HL-60 (cell line): ENCODE data around the gene SCRG1.

ENCODE experiments used
- DNase-seq, 2 experiments: peaks; one replicate each; pipeline ENCODE4 v3.0.0-alpha.2; 2010 to 2020; ENCODE audit warnings: low read depth in 1 of 2, low spot score in 1 of 2
- H3K27ac ChIP-seq: fragments of 250-450 bp; sonication (Bioruptor Pico); replicated peaks from 2 replicates; pipeline ENCODE4 v1.5.1; 2020; ENCODE audit warnings: mild to moderate bottlenecking, moderate library complexity
- H3K27me3 ChIP-seq: fragments of 250-450 bp; sonication (Bioruptor Pico); 2 replicates; pipeline ENCODE4 v1.5.1; 2021; ENCODE audit warnings: mild to moderate bottlenecking, moderate library complexity; ENCODE audit not compliant: insufficient read depth, poor library complexity, severe bottlenecking
- H3K4me3 ChIP-seq: replicated peaks from 2 replicates; pipeline ENCODE4 v1.5.1; 2011; ENCODE audit warnings: mild to moderate bottlenecking, control low read depth, low read length; ENCODE audit not compliant: insufficient read depth
- GABPA ChIP-seq: IDR thresholded peaks from 2 replicates; pipeline ENCODE4 v1.6.1; 2012; ENCODE audit warnings: low read depth
- POLR2AphosphoS5 ChIP-seq: IDR thresholded peaks from 2 replicates; pipeline ENCODE4 v1.6.1; 2012; ENCODE audit warnings: low read depth
- SPI1 ChIP-seq: IDR thresholded peaks from 2 replicates; pipeline ENCODE4 v1.6.1; 2012; ENCODE audit warnings: low read depth, mild to moderate bottlenecking, borderline replicate concordance
- TF ChIP-seq, protein P1 (sequence below): IDR thresholded peaks from 2 replicates; pipeline ENCODE4 v1.6.1; 2012; ENCODE audit warnings: low read depth; ENCODE audit not compliant: insufficient replicate concordance
- TF ChIP-seq, protein P2 (sequence below): IDR thresholded peaks from one replicate; pipeline ENCODE4 v1.5.1; 2011; ENCODE audit warnings: low read length, control low read depth, inconsistent platforms; ENCODE audit not compliant: insufficient read depth

Gene SCRG1

DNA sequence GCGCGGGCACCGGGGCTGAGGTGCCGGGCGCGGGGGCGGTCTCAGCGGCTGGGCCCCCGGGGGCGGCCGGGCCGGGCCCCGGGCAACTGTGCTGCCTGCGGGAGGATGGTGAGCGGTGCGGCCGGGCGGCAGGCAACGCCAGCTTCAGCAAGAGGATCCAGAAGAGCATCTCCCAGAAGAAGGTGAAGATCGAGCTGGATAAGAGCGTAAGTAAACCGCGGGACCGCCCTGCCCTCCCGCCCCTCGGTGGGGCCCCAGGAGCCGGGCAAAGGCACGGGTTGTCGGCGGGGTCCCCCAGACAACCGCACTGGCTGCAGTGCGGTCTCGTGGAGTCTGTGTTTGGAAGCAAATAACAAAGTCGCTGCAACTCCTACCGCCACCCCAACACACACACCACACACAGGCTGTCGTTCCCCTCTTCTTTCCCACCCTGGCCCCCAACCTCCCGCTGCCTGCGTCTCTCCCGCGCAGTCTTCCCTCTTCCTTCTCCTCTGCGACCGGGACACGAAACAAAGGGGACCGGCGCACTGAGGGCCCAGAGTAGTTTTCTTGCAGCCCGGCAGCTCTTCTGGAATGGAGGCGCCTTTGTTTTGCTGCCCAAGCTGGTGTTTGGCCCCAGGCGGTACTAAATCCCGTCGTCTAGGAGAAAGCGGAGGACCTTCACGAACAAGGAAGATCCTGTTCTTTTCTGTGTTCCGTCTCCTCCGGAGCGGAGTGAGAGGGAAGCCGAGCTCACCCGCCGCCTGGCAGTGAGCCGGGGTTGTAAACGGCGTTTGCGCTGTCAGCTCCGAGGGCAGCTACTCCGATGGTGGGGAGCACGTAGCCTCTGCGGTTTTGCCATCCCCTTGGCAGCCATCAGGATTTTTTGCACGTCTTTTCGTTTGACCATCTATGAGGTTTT, 27.4 kb downstream of the SCRG1 start:
- Histone ChIP-seq H3K27me3 (no peaks in the 10 kb centered on the region), H3K4me3 (peak overlapping the region; percentile 94), H3K27ac (peak overlapping the region; percentile 77)
- peak in 1 of 2 experiments; percentile 73 for DNase-seq
- TF ChIP-seq POLR2AphosphoS5 (no peak), GABPA (no peak), SPI1 (no peak; the same call in 1 of the 2 replicates)
- TF ChIP-seq, protein P1, sequence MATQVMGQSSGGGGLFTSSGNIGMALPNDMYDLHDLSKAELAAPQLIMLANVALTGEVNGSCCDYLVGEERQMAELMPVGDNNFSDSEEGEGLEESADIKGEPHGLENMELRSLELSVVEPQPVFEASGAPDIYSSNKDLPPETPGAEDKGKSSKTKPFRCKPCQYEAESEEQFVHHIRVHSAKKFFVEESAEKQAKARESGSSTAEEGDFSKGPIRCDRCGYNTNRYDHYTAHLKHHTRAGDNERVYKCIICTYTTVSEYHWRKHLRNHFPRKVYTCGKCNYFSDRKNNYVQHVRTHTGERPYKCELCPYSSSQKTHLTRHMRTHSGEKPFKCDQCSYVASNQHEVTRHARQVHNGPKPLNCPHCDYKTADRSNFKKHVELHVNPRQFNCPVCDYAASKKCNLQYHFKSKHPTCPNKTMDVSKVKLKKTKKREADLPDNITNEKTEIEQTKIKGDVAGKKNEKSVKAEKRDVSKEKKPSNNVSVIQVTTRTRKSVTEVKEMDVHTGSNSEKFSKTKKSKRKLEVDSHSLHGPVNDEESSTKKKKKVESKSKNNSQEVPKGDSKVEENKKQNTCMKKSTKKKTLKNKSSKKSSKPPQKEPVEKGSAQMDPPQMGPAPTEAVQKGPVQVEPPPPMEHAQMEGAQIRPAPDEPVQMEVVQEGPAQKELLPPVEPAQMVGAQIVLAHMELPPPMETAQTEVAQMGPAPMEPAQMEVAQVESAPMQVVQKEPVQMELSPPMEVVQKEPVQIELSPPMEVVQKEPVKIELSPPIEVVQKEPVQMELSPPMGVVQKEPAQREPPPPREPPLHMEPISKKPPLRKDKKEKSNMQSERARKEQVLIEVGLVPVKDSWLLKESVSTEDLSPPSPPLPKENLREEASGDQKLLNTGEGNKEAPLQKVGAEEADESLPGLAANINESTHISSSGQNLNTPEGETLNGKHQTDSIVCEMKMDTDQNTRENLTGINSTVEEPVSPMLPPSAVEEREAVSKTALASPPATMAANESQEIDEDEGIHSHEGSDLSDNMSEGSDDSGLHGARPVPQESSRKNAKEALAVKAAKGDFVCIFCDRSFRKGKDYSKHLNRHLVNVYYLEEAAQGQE, result no peak
- TF ChIP-seq, protein P2, sequence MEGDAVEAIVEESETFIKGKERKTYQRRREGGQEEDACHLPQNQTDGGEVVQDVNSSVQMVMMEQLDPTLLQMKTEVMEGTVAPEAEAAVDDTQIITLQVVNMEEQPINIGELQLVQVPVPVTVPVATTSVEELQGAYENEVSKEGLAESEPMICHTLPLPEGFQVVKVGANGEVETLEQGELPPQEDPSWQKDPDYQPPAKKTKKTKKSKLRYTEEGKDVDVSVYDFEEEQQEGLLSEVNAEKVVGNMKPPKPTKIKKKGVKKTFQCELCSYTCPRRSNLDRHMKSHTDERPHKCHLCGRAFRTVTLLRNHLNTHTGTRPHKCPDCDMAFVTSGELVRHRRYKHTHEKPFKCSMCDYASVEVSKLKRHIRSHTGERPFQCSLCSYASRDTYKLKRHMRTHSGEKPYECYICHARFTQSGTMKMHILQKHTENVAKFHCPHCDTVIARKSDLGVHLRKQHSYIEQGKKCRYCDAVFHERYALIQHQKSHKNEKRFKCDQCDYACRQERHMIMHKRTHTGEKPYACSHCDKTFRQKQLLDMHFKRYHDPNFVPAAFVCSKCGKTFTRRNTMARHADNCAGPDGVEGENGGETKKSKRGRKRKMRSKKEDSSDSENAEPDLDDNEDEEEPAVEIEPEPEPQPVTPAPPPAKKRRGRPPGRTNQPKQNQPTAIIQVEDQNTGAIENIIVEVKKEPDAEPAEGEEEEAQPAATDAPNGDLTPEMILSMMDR, result no peak

DNA sequence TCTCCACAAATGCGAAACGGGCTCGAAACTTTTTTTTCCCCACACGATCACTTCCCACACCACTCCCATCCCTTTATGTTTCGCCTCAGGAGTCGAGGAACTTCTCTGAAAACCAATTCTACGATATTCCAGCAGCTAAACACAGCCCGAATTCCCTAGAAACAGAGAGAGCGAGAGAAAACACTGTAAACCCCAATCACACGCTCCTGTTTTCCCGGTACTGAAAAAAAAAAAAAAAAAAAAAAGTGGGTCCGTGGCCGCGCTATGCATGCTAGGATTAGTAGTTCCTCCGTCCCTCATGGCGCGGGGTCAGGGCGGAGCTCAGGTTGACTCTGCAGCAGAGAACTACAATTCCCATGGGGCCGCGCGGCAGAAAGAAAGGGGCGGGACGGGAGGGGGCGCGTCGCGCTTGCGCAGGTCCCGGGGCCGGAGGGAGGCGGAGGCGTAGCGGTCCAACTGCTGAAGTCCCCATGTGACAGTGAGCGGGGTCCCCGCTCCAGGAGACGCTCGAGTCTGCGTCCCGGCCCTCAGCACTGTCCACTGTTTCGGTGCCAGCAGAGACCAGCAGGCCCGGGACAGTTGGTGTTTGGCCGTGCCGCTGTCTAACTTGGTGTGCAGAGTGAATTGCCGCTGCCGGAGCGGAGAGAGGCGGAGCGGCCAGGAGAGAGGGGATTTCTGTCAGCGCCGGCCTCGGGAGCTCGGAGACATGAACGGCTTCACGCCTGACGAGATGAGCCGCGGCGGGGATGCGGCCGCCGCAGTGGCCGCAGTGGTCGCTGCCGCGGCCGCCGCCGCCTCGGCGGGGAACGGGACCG, 28.2 kb downstream of the SCRG1 start, which contains the start of gene SAP30:
Gene SAP30 (plus strand): TSS at position 478 of the 815 bp plus-strand sequence. CDS start 229 bp downstream, at position 707.
- DNase-seq, result peak; percentile 89 to 98
- H3K27ac ChIP-seq, result peak within 1 kb of the TSS; percentile 81
- TF ChIP-seq, protein P2, result no peak
- TF ChIP-seq, protein P1, result peak; percentile 86
- TF ChIP-seq GABPA, result 0 out of 2 replicates have a peak, but pooled peaks have one; percentile 8
- TF ChIP-seq SPI1, result 0 out of 2 replicates have a peak, but pooled peaks have one; percentile 18
- peak; percentile 76 for TF ChIP-seq POLR2AphosphoS5
- H3K4me3 ChIP-seq, result peak within 1 kb of the TSS; percentile 94
- H3K27me3 ChIP-seq, result no peaks in the 10 kb centered on the region

DNA sequence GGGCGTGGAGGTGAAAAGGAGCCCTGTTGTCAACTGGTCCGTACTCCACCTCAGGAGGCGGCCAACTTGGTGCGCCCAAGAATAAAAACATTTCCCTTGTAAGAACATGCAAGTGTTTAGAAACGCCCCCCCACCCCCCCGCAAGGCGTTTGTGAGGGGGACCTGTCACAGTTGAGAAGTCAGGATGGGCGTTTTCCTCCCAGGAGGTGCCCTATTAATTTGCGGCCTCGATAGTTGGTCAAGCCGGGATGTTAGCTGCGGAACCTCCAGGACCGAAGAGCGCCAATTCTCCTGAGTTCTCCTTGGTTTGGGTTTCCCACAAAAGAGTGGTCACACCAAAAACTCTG, 28.8 kb downstream of the SCRG1 start:
- H3K27me3 ChIP-seq, result no peaks in the 10 kb centered on the region
- H3K27ac ChIP-seq, result peak overlapping the region; percentile 81
- no peak for TF ChIP-seq SPI1
- TF ChIP-seq, protein P1, result no peak
- no peak for TF ChIP-seq GABPA
- TF ChIP-seq, protein P2, result no peak
- no peak for TF ChIP-seq POLR2AphosphoS5
- peak overlapping the region; percentile 94 for H3K4me3 ChIP-seq
- DNase-seq, result no peak
